ENCODE results near the gene CACNA2D3.

CACNA2D3 gene

DNA sequence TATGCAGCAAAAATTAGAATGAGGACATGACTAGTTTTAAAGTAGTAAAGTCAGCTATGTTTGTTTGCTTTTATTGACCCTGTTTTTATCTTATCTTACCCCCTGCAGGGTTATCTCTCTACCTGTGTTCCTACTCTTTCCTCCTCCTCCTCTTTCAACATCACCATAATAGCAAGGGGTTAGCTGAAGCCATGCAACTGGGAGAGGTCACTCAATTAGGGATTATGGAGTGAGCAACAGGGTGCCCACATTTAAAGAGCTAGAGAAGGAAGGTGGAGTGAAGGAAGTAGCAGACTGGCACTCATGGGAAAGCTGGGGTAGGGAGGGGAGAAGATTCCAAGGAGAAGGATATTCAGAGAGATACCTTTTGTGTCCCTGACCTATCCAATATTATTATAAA, 679.6 kb downstream of the CACNA2D3 start:
- no peaks in the 10 kb centered on the region for H4K20me1 ChIP-seq (ENCODE audit: low read depth, low read length)
- TF ChIP-seq CTCF (IDR thresholded peaks at IDR 0.05; ENCODE audit: insufficient read depth, low read length, poor library complexity, severe bottlenecking): no peak
- no peak for TF ChIP-seq EZH2phosphoT487 (conservative IDR thresholded peaks at IDR 0.05; ENCODE audit: low read length)

DNA sequence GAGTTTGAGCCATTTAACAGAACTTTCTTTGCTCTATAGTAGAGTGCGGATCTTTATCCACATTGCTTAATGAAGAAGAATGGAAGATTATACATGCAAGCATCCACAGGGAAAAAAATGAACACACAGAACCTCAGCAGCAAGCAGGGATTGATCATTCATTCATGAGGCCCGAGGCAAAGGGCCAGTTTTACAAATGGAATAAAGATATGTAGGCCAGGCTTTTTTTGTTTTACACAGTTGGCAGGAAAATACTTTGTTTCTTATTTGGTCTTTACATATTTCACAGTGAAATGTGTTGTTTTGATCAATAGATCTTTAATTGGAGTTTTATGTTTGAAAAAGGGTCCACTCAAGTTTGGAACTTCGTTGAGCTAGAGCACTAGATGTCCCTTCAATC, 688.0 kb downstream of the CACNA2D3 start:
- TF ChIP-seq EZH2phosphoT487 (conservative IDR thresholded peaks at IDR 0.05; ENCODE audit: low read length) (no peak), CTCF (IDR thresholded peaks at IDR 0.05; ENCODE audit: insufficient read depth, low read length, poor library complexity, severe bottlenecking) (no peak)
- no peak overlapping the region for H3K27ac ChIP-seq (ENCODE audit: low read depth, low read length)
- no peak overlapping the region for H3K4me2 ChIP-seq (ENCODE audit: low read depth, low read length, poor library complexity, severe bottlenecking)
- H3K27me3 ChIP-seq (ENCODE audit: low read length): no peaks in the 10 kb centered on the region
- no peaks in the 10 kb centered on the region for H3K9me2 ChIP-seq (replicated peaks; ENCODE audit: insufficient read depth, low read length)
- no peaks in the 10 kb centered on the region for H3K79me2 ChIP-seq (ENCODE audit: insufficient read depth, low read length)
- no peak overlapping the region for H2AFZ ChIP-seq (ENCODE audit: low read depth, low read length, severe bottlenecking)
- no peak overlapping the region for H3K9ac ChIP-seq (ENCODE audit: low read length)
- H4K20me1 ChIP-seq (ENCODE audit: low read depth, low read length): no peaks in the 10 kb centered on the region
- no peaks in the 10 kb centered on the region for H3F3A ChIP-seq (ENCODE audit: insufficient read depth)
- H3K9me3 ChIP-seq (ENCODE audit: insufficient read depth, low read length): no peaks in the 10 kb centered on the region
- H3K4me3 ChIP-seq (ENCODE audit: insufficient read depth, low read length, poor library complexity, severe bottlenecking): no peak overlapping the region
- no peaks in the 10 kb centered on the region for H3K36me3 ChIP-seq (ENCODE audit: low read length)

More for the DNA sequence above, 679.6 kb downstream of the CACNA2D3 start:
- Histone ChIP-seq H3K9me2 (replicated peaks; ENCODE audit: insufficient read depth, low read length) (no peaks in the 10 kb centered on the region), H3F3A (ENCODE audit: insufficient read depth) (no peaks in the 10 kb centered on the region), H3K27me3 (ENCODE audit: low read length) (no peaks in the 10 kb centered on the region), H3K79me2 (ENCODE audit: insufficient read depth, low read length) (no peaks in the 10 kb centered on the region), H3K4me3 (ENCODE audit: insufficient read depth, low read length, poor library complexity, severe bottlenecking) (no peak overlapping the region), H3K9ac (ENCODE audit: low read length) (no peak overlapping the region), H3K4me2 (ENCODE audit: low read depth, low read length, poor library complexity, severe bottlenecking) (no peak overlapping the region), H3K9me3 (ENCODE audit: insufficient read depth, low read length) (no peaks in the 10 kb centered on the region), H2AFZ (ENCODE audit: low read depth, low read length, severe bottlenecking) (no peak overlapping the region), H3K36me3 (ENCODE audit: low read length) (no peaks in the 10 kb centered on the region), H3K27ac (ENCODE audit: low read depth, low read length) (no peak overlapping the region)

DNA sequence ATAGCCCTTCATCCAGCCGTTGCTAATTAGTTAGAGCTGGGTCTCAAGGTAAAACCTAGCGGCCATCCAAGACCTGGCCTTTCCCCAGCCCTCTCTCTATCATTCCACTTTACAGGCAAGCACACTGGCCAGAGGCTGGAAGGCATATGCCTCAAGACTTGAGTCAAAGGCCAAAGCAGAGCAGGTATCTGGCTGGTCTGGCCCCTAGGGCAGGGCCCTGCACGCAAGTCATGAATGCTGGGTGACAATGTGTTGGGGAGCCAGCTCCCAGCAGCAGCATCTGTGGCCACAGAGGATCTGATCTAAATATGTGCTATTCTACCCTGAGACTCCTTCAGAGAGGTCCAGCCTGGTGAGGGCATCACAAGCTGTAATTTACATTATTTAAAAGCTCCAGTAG, 691.9 kb downstream of the CACNA2D3 start:
- H3F3A ChIP-seq (ENCODE audit: insufficient read depth): no peaks in the 10 kb centered on the region

More for the DNA sequence above, 691.9 kb downstream of the CACNA2D3 start:
- Histone ChIP-seq H3K27ac (ENCODE audit: low read depth, low read length) (no peak overlapping the region), H3K4me2 (ENCODE audit: low read depth, low read length, poor library complexity, severe bottlenecking) (no peak overlapping the region), H4K20me1 (ENCODE audit: low read depth, low read length) (no peaks in the 10 kb centered on the region), H3K27me3 (ENCODE audit: low read length) (no peaks in the 10 kb centered on the region), H3K9me3 (ENCODE audit: insufficient read depth, low read length) (no peaks in the 10 kb centered on the region), H3K4me3 (ENCODE audit: insufficient read depth, low read length, poor library complexity, severe bottlenecking) (no peak overlapping the region), H3K9me2 (replicated peaks; ENCODE audit: insufficient read depth, low read length) (no peaks in the 10 kb centered on the region), H3K79me2 (ENCODE audit: insufficient read depth, low read length) (no peaks in the 10 kb centered on the region), H2AFZ (ENCODE audit: low read depth, low read length, severe bottlenecking) (no peak overlapping the region), H3K36me3 (ENCODE audit: low read length) (no peaks in the 10 kb centered on the region), H3K9ac (ENCODE audit: low read length) (no peak overlapping the region)
- no peak for TF ChIP-seq CTCF (IDR thresholded peaks at IDR 0.05; ENCODE audit: insufficient read depth, low read length, poor library complexity, severe bottlenecking)
- TF ChIP-seq EZH2phosphoT487 (conservative IDR thresholded peaks at IDR 0.05; ENCODE audit: low read length): no peak

Measured in SU-DHL-6 (cell line).